Mesendoderm (in vitro differentiated cells): ENCODE measurements around the gene TPRG1.

Source experiments
- DNase-seq: peaks from one replicate; pipeline ENCODE4 v3.0.0; 2013
- H2AK5ac ChIP-seq: 2 replicates; pipeline ENCODE4 v1.6.1; 2013; ENCODE audit warnings: low read length, inconsistent platforms
- H2BK120ac ChIP-seq: 2 replicates; pipeline ENCODE4 v1.6.1; 2013; ENCODE audit warnings: low read depth, mild to moderate bottlenecking, low read length, moderate library complexity, mixed read lengths
- H2BK15ac ChIP-seq: replicated peaks from 2 replicates; pipeline ENCODE4 v1.6.1; 2013; ENCODE audit warnings: low read depth, mild to moderate bottlenecking, moderate library complexity
- H2BK5ac ChIP-seq: 2 replicates; pipeline ENCODE4 v1.6.1; 2013; ENCODE audit warnings: low read length, inconsistent platforms
- H3K18ac ChIP-seq: 2 replicates; pipeline ENCODE4 v1.6.1; 2013; ENCODE audit warnings: mild to moderate bottlenecking, low read length, mixed read lengths
- H3K23ac ChIP-seq: one replicate; pipeline ENCODE4 v1.6.1; 2013; ENCODE audit warnings: low read length
- H3K27ac ChIP-seq: 2 replicates; pipeline ENCODE4 v1.5.1; 2013; ENCODE audit warnings: low read depth, mild to moderate bottlenecking, inconsistent platforms, low read length, moderate library complexity
- H3K27me3 ChIP-seq: 2 replicates; pipeline ENCODE4 v1.6.1; 2013; ENCODE audit warnings: low read length, control low read depth, mild to moderate bottlenecking, inconsistent platforms; ENCODE audit not compliant: insufficient read depth, poor library complexity
- H3K36me3 ChIP-seq: 2 replicates; pipeline ENCODE4 v1.6.1; 2013; ENCODE audit warnings: low read length, inconsistent platforms; ENCODE audit not compliant: control insufficient read depth, insufficient read depth
- H3K4ac ChIP-seq: one replicate; pipeline ENCODE4 v1.6.1; 2013; ENCODE audit warnings: low read depth, mild to moderate bottlenecking, low read length, moderate library complexity
- H3K4me1 ChIP-seq: 2 replicates; pipeline ENCODE4 v1.6.1; 2013; ENCODE audit warnings: low read depth, low read length, inconsistent platforms; ENCODE audit not compliant: control insufficient read depth
- H3K4me2 ChIP-seq: 2 replicates; pipeline ENCODE4 v1.6.1; 2013; ENCODE audit warnings: low read length
- H3K4me3 ChIP-seq: 2 replicates; pipeline ENCODE4 v1.5.1; 2013; ENCODE audit warnings: mild to moderate bottlenecking, low read length
- H3K56ac ChIP-seq: one replicate; pipeline ENCODE4 v1.6.1; 2013; ENCODE audit warnings: low read length
- H3K79me1 ChIP-seq: 2 replicates; pipeline ENCODE4 v1.6.1; 2013; ENCODE audit warnings: low read length, inconsistent platforms
- H3K79me2 ChIP-seq: 2 replicates; pipeline ENCODE4 v1.6.1; 2013; ENCODE audit warnings: mild to moderate bottlenecking, low read length; ENCODE audit not compliant: control insufficient read depth, insufficient read depth
- H3K9ac ChIP-seq: 2 replicates; pipeline ENCODE4 v1.6.1; 2013; ENCODE audit warnings: low read length, inconsistent platforms
- H4K5ac ChIP-seq: one replicate; pipeline ENCODE4 v1.6.1; 2013; ENCODE audit warnings: low read length
- H4K8ac ChIP-seq: one replicate; pipeline ENCODE4 v1.6.1; 2013; ENCODE audit warnings: low read depth, mild to moderate bottlenecking, control low read depth, low read length, moderate library complexity
- WGBS: extraction: QIAGEN DNeasy Blood & Tissue Kit; methylation state at CpG from one replicate; pipeline ENCODE4 v1.1.7; 2013; ENCODE audit warnings: low lambda C conversion rate, missing lambda C conversion rate; ENCODE audit not compliant: insufficient coverage; ENCODE audit errors: extremely low coverage; 5-methylcytosine and 5-hydroxymethylcytosine counted together

TPRG1 gene

DNA sequence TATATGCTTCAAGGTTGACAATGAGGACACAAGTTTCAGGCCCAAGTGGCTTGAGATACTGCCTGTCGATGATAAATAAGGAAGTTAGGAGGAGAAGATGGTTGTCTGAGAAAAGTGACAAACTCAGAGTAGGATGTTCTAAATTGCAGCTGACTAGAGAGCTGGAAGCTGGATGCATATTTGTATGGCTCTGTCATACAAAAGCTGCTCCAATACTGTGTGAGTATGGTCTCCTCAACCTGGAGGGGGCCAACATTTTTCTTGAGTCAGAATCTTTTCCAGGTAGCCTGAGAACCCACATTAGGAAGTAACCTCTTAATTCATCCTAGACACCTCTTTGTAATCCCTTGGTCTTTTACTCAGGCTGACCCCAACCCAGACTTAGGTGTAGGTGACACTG, 28.4 kb upstream of the TPRG1 start:
- DNase-seq, result peak; percentile 58
- H3K4me1 ChIP-seq, result no peaks in the 10 kb centered on the region
- H3K18ac ChIP-seq, result no peak overlapping the region
- H3K79me2 ChIP-seq, result no peaks in the 10 kb centered on the region
- no peak overlapping the region for H2BK5ac ChIP-seq
- H2AK5ac ChIP-seq, result no peak overlapping the region
- no peaks in the 10 kb centered on the region for H3K27me3 ChIP-seq
- no peak overlapping the region for H4K8ac ChIP-seq
- no peak overlapping the region for H3K27ac ChIP-seq
- no peaks in the 10 kb centered on the region for H3K36me3 ChIP-seq
- no peak overlapping the region for H3K4me2 ChIP-seq
- no peaks in the 10 kb centered on the region for H3K79me1 ChIP-seq
- H2BK120ac ChIP-seq, result no peak overlapping the region
- H3K9ac ChIP-seq, result no peak overlapping the region
- H3K4ac ChIP-seq, result no peak overlapping the region
- no peak overlapping the region for H2BK15ac ChIP-seq
- no peak overlapping the region for H3K56ac ChIP-seq
- H4K5ac ChIP-seq, result no peak overlapping the region
- no CpG with 5 or more reads among the region's 1 CpG for WGBS
- H3K23ac ChIP-seq, result no peak overlapping the region
- H3K4me3 ChIP-seq, result no peak overlapping the region

DNA sequence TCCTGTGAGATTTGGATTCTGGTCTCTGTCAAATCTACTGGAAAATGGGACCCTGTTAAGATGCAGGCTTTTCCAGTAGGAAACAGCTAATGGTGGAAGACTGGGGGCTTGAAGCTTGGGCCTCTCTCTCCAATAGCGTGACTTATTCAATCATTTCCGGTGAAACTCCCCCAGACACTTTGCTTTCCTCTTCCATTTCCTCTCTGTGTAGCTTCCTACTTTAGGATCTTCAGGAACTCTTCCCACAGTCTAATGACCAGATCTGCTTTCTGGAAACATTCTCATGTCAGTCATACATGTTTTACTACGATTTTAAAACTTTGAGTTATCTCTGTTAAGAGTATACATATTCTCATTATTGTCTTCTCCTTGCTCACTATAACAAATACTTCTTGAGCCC, 28.0 kb upstream of the TPRG1 start:
- Histone ChIP-seq H3K27ac (no peak overlapping the region), H3K4ac (no peak overlapping the region), H4K8ac (no peak overlapping the region), H3K79me2 (no peaks in the 10 kb centered on the region), H3K4me2 (no peak overlapping the region), H3K27me3 (no peaks in the 10 kb centered on the region), H2AK5ac (no peak overlapping the region), H3K4me3 (no peak overlapping the region), H4K5ac (no peak overlapping the region), H3K23ac (no peak overlapping the region), H3K9ac (no peak overlapping the region), H2BK5ac (no peak overlapping the region), H3K56ac (no peak overlapping the region), H3K36me3 (no peaks in the 10 kb centered on the region), H3K18ac (no peak overlapping the region), H3K79me1 (no peaks in the 10 kb centered on the region), H2BK120ac (no peak overlapping the region), H3K4me1 (no peaks in the 10 kb centered on the region), H2BK15ac (no peak overlapping the region)
- WGBS, result no CpG with 5 or more reads among the region's 3 CpGs
- no peak for DNase-seq

DNA sequence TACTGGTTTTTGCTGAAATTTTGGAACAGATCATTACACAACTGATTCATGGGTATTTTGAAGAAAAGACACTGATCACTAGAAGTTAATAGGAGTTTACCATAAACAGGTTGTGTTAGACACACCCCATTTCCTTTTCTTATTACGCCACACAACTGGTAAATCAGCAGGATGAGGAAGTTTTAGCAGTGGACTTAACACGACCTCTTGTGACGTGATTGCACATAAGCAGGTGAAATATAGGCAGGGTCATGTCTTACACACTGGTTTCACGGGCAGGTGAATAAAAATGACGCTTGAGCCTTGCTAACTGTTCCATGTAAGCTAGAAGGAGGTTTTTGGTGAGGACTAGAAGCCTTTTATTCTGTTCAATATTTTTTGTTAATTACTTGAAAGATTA, 27.1 kb upstream of the TPRG1 start:
- H2BK5ac ChIP-seq, result no peak overlapping the region
- H3K79me1 ChIP-seq, result no peaks in the 10 kb centered on the region
- no peak overlapping the region for H3K23ac ChIP-seq
- no peak overlapping the region for H2AK5ac ChIP-seq
- H3K4ac ChIP-seq, result no peak overlapping the region
- H2BK120ac ChIP-seq, result no peak overlapping the region
- no peak overlapping the region for H3K27ac ChIP-seq
- no peaks in the 10 kb centered on the region for H3K36me3 ChIP-seq
- H3K4me2 ChIP-seq, result no peak overlapping the region
- no peak overlapping the region for H3K18ac ChIP-seq
- H3K9ac ChIP-seq, result no peak overlapping the region
- WGBS, result no CpG with 5 or more reads among the region's 5 CpGs
- no peak overlapping the region for H2BK15ac ChIP-seq
- no peak overlapping the region for H4K8ac ChIP-seq
- no peaks in the 10 kb centered on the region for H3K4me1 ChIP-seq
- no peak overlapping the region for H4K5ac ChIP-seq
- H3K79me2 ChIP-seq, result no peaks in the 10 kb centered on the region
- DNase-seq, result no peak
- H3K56ac ChIP-seq, result no peak overlapping the region
- no peak overlapping the region for H3K4me3 ChIP-seq
- no peaks in the 10 kb centered on the region for H3K27me3 ChIP-seq

DNA sequence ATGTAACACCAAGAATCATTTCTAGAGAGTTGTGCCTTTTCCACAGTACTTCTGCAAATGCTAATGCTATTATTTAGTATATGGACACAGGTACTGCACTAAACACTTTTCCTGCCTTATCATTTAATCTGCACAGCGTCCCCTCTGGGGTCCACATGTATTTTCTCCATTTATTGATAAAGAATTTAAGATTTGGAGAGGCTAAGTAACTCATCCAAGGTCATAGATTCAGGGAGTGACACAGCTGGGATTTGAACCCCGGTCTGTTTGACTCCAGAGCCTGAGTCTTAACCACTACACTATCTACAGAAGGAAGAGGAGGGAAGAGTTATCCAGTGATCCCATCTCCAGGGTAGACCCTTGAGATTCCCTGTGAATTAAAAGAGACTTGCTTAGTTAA, 24.9 kb upstream of the TPRG1 start:
- Histone ChIP-seq H3K79me2 (no peaks in the 10 kb centered on the region), H3K4me1 (no peaks in the 10 kb centered on the region), H2BK5ac (no peak overlapping the region), H3K79me1 (no peaks in the 10 kb centered on the region), H4K8ac (no peak overlapping the region), H3K9ac (no peak overlapping the region), H3K4me3 (no peak overlapping the region), H3K27ac (no peak overlapping the region), H4K5ac (no peak overlapping the region), H3K36me3 (no peaks in the 10 kb centered on the region), H3K23ac (no peak overlapping the region), H3K27me3 (no peaks in the 10 kb centered on the region), H3K18ac (no peak overlapping the region), H2BK15ac (no peak overlapping the region), H3K56ac (no peak overlapping the region), H2AK5ac (no peak overlapping the region), H3K4ac (no peak overlapping the region), H3K4me2 (no peak overlapping the region), H2BK120ac (no peak overlapping the region)
- WGBS, result no CpG with 5 or more reads among the region's 2 CpGs
- peak; percentile 66 for DNase-seq

DNA sequence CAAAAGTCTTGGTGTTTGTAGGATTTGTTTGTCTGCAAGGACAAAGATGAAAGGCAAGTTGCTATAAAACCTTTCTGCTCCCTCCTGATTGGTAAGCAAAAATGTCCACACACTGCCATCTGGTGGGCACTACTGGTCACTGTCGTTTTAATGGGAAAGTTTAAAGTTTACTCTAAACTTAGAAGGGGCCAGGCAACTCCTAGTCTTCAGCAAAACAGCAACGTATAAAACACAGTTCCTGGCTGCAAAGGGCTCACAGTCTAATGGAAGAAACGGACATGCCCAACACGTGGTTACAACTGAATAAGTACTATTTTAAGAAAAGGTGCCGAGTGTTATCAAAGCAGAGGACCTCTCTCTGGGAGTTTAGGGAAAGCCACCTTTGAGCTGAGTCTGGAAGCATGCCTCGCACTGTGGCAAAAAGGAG, 23.7 kb upstream of the TPRG1 start:
- no peaks in the 10 kb centered on the region for H3K4me1 ChIP-seq
- peak; percentile 74 for DNase-seq
- no peak overlapping the region for H3K4me3 ChIP-seq
- no CpG with 5 or more reads among the region's 6 CpGs for WGBS
- no peaks in the 10 kb centered on the region for H3K79me1 ChIP-seq
- no peak overlapping the region for H2BK5ac ChIP-seq
- no peak overlapping the region for H2BK120ac ChIP-seq
- no peaks in the 10 kb centered on the region for H3K36me3 ChIP-seq
- H3K56ac ChIP-seq, result no peak overlapping the region
- no peak overlapping the region for H3K4ac ChIP-seq
- no peak overlapping the region for H2BK15ac ChIP-seq
- no peak overlapping the region for H3K9ac ChIP-seq
- H4K8ac ChIP-seq, result no peak overlapping the region
- no peaks in the 10 kb centered on the region for H3K27me3 ChIP-seq
- no peaks in the 10 kb centered on the region for H3K79me2 ChIP-seq
- no peak overlapping the region for H3K23ac ChIP-seq
- H2AK5ac ChIP-seq, result no peak overlapping the region
- no peak overlapping the region for H3K18ac ChIP-seq
- no peak overlapping the region for H3K4me2 ChIP-seq
- no peak overlapping the region for H3K27ac ChIP-seq
- H4K5ac ChIP-seq, result no peak overlapping the region

GRCh38 chr3:189149203-189149602, 22.6 kb upstream of the TPRG1 start:
- WGBS, result no CpG with 5 or more reads among the region's 3 CpGs
- no peak overlapping the region for H2BK15ac ChIP-seq
- H3K18ac ChIP-seq, result no peak overlapping the region
- no peaks in the 10 kb centered on the region for H3K27me3 ChIP-seq
- H3K27ac ChIP-seq, result no peak overlapping the region
- no peak overlapping the region for H3K4me3 ChIP-seq
- no peak overlapping the region for H4K8ac ChIP-seq
- no peak overlapping the region for H3K56ac ChIP-seq
- H3K4me2 ChIP-seq, result no peak overlapping the region
- no peak for DNase-seq
- no peak overlapping the region for H2BK120ac ChIP-seq
- H3K4ac ChIP-seq, result no peak overlapping the region
- no peaks in the 10 kb centered on the region for H3K79me2 ChIP-seq
- H3K4me1 ChIP-seq, result no peaks in the 10 kb centered on the region
- no peak overlapping the region for H4K5ac ChIP-seq
- no peak overlapping the region for H3K23ac ChIP-seq
- no peak overlapping the region for H2AK5ac ChIP-seq
- no peaks in the 10 kb centered on the region for H3K79me1 ChIP-seq
- no peak overlapping the region for H2BK5ac ChIP-seq
- no peak overlapping the region for H3K9ac ChIP-seq
- no peaks in the 10 kb centered on the region for H3K36me3 ChIP-seq
